DND-41 (cell line): Measurements from ENCODE around the gene GFM1.

Experiments used
- ATAC-seq: fragments of 200-7000 bp; cut with Tn5 transposase; 3 replicates; pipeline ENCODE4 v1.9.1; 2021; ENCODE audit warnings: low read depth; ENCODE audit not compliant: insufficient read depth
- DNase-seq: peaks from one replicate; pipeline ENCODE4 v3.0.0-alpha.2; 2020
- H2AFZ ChIP-seq: 2 replicates; pipeline ENCODE4 v1.6.0; 2012; ENCODE audit warnings: low read depth, low read length
- H3K27ac ChIP-seq: 2 replicates; pipeline ENCODE4 v1.5.1; 2012; ENCODE audit warnings: low read length, inconsistent platforms
- H3K27me3 ChIP-seq: fragments of 200-600 bp; sonication (generic); 2 replicates; pipeline ENCODE4 v1.6.0; 2012; ENCODE audit warnings: low read length, mild to moderate bottlenecking, inconsistent platforms; ENCODE audit not compliant: insufficient read depth, poor library complexity
- H3K36me3 ChIP-seq: 2 replicates; pipeline ENCODE4 v1.5.1; 2012; ENCODE audit warnings: low read length, inconsistent platforms; ENCODE audit not compliant: insufficient read depth
- H3K4me1 ChIP-seq: 2 replicates; pipeline ENCODE4 v1.5.1; 2012; ENCODE audit warnings: mild to moderate bottlenecking, low read length; ENCODE audit not compliant: insufficient read depth
- H3K4me2 ChIP-seq: 2 replicates; pipeline ENCODE4 v1.6.0; 2012; ENCODE audit warnings: mild to moderate bottlenecking, moderate library complexity, low read length, inconsistent platforms; ENCODE audit not compliant: insufficient read depth
- H3K4me3 ChIP-seq, 2 experiments: fragments of 200-600 bp in 1 of 2; shearing (Covaris generic) in 1 of 2; 2 replicates each; pipeline ENCODE4 v1.5.1; 2012 to 2016; ENCODE audit warnings: inconsistent platforms in 2 of 2, low read length in 2 of 2, mild to moderate bottlenecking in 2 of 2, low read depth in 1 of 2, moderate library complexity in 1 of 2
- H3K79me2 ChIP-seq: 2 replicates; pipeline ENCODE4 v1.6.0; 2012; ENCODE audit warnings: low read length, inconsistent platforms; ENCODE audit not compliant: insufficient read depth
- H3K9ac ChIP-seq: 2 replicates; pipeline ENCODE4 v1.6.0; 2012; ENCODE audit warnings: low read depth, mild to moderate bottlenecking, inconsistent platforms, low read length, moderate library complexity
- H3K9me3 ChIP-seq: 2 replicates; pipeline ENCODE4 v1.5.1; 2012; ENCODE audit warnings: low read length, moderate library complexity, mild to moderate bottlenecking, inconsistent platforms; ENCODE audit not compliant: insufficient read depth, severe bottlenecking
- H4K20me1 ChIP-seq: 2 replicates; pipeline ENCODE4 v1.6.0; 2012; ENCODE audit warnings: low read length; ENCODE audit not compliant: insufficient read depth
- EZH2 ChIP-seq: IDR thresholded peaks from 3 replicates; pipeline ENCODE4 v1.6.1; 2012; ENCODE audit warnings: borderline replicate concordance, low read depth, mild to moderate bottlenecking, moderate library complexity, low read length, inconsistent platforms; ENCODE audit not compliant: severe bottlenecking
- TF ChIP-seq, protein P1 (sequence below): IDR thresholded peaks from 2 replicates; pipeline ENCODE4 v1.5.1; 2012; ENCODE audit warnings: borderline replicate concordance, low read length, moderate library complexity, mild to moderate bottlenecking; ENCODE audit not compliant: poor library complexity, severe bottlenecking; ENCODE audit errors: extremely low read depth

The GFM1 gene

GRCh38 chr3:158663832-158664231, 19.5 kb downstream of the GFM1 start:
- Histone ChIP-seq H3K4me2 (no peak overlapping the region), H3K36me3 (peaks cover 97% of the 10 kb centered on the region)

GRCh38 chr3:158666416-158666815, 22.1 kb downstream of the GFM1 start:
- Histone ChIP-seq H3K9ac (no peak overlapping the region), H2AFZ (no peak overlapping the region), H3K27ac (no peak overlapping the region), H3K9me3 (no peaks in the 10 kb centered on the region), H3K79me2 (no peaks in the 10 kb centered on the region; the same call in 1 of the 2 replicates), H3K4me2 (no peak overlapping the region), H3K27me3 (no peaks in the 10 kb centered on the region), H3K4me1 (no peaks in the 10 kb centered on the region), H4K20me1 (peaks cover 3% of the 10 kb centered on the region; the same call in 1 of the 2 replicates), H3K36me3 (peaks cover 88% of the 10 kb centered on the region), H3K4me3 (no peak overlapping the region)
- DNase-seq: no peak
- no peak for ATAC-seq
- TF ChIP-seq, protein P1, sequence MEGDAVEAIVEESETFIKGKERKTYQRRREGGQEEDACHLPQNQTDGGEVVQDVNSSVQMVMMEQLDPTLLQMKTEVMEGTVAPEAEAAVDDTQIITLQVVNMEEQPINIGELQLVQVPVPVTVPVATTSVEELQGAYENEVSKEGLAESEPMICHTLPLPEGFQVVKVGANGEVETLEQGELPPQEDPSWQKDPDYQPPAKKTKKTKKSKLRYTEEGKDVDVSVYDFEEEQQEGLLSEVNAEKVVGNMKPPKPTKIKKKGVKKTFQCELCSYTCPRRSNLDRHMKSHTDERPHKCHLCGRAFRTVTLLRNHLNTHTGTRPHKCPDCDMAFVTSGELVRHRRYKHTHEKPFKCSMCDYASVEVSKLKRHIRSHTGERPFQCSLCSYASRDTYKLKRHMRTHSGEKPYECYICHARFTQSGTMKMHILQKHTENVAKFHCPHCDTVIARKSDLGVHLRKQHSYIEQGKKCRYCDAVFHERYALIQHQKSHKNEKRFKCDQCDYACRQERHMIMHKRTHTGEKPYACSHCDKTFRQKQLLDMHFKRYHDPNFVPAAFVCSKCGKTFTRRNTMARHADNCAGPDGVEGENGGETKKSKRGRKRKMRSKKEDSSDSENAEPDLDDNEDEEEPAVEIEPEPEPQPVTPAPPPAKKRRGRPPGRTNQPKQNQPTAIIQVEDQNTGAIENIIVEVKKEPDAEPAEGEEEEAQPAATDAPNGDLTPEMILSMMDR: no peak
- TF ChIP-seq EZH2: no peak

More at GRCh38 chr3:158663832-158664231, 19.5 kb downstream of the GFM1 start:
- no peaks in the 10 kb centered on the region for H3K27me3 ChIP-seq
- peaks cover 3% of the 10 kb centered on the region; the same call in 1 of the 2 replicates for H4K20me1 ChIP-seq
- no peaks in the 10 kb centered on the region; the same call in 1 of the 2 replicates for H3K79me2 ChIP-seq
- no peak for DNase-seq
- H3K4me3 ChIP-seq: no peak overlapping the region
- no peaks in the 10 kb centered on the region for H3K4me1 ChIP-seq
- no peak for ATAC-seq
- H3K27ac ChIP-seq: no peak overlapping the region
- no peak overlapping the region for H2AFZ ChIP-seq
- no peak overlapping the region for H3K9ac ChIP-seq
- TF ChIP-seq, protein P1: no peak
- no peak for TF ChIP-seq EZH2
- H3K9me3 ChIP-seq: no peaks in the 10 kb centered on the region

DNA sequence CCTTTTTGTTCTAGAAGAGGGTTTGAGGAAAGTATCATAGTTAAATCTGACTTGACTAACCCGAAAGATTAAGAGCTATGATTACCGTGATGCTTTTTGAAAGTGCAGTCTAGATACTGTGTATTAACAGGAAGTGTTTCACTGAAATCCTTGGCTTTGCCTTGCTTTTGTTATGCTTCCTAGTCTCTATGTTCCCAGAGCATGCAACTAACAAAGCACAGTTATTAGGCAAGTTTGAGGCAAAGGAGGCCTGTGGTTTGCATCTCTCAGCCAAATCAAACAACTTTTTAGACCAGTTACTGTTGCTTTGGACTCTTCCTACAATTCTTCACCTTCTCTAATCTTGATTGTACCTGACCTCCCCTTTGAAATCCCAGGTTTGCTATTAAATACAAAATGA, 24.2 kb downstream of the GFM1 start:
- no peak for DNase-seq

More for the DNA sequence above, 24.2 kb downstream of the GFM1 start:
- H3K4me2 ChIP-seq: no peak overlapping the region
- no peak overlapping the region for H3K4me3 ChIP-seq
- H2AFZ ChIP-seq: no peak overlapping the region
- no peaks in the 10 kb centered on the region; the same call in 1 of the 2 replicates for H3K79me2 ChIP-seq
- H3K27me3 ChIP-seq: no peaks in the 10 kb centered on the region
- no peaks in the 10 kb centered on the region for H3K4me1 ChIP-seq
- H3K27ac ChIP-seq: no peak overlapping the region
- no peak for ATAC-seq
- H4K20me1 ChIP-seq: peaks cover 3% of the 10 kb centered on the region; the same call in 1 of the 2 replicates
- peaks cover 84% of the 10 kb centered on the region for H3K36me3 ChIP-seq
- TF ChIP-seq, protein P1: no peak
- no peak for TF ChIP-seq EZH2
- no peak overlapping the region for H3K9ac ChIP-seq
- H3K9me3 ChIP-seq: no peaks in the 10 kb centered on the region
